Loucy (cell line): ENCODE data around the gene UBE2G2.

ENCODE experiments used
- EZH2phosphoT487 ChIP-seq: fragments of 200-600 bp; IDR thresholded peaks from 2 replicates; pipeline ENCODE4 v1.6.1; 2018; ENCODE audit warnings: antibody characterized with exemption, mild to moderate bottlenecking, moderate library complexity, borderline replicate concordance
- TF ChIP-seq, protein P1 (sequence below): fragments of 200-600 bp; sonication (generic); conservative IDR thresholded peaks from 2 replicates; pipeline ENCODE4 v1.5.1; 2014; ENCODE audit warnings: mild to moderate bottlenecking, antibody characterized with exemption, low read length

DNA sequence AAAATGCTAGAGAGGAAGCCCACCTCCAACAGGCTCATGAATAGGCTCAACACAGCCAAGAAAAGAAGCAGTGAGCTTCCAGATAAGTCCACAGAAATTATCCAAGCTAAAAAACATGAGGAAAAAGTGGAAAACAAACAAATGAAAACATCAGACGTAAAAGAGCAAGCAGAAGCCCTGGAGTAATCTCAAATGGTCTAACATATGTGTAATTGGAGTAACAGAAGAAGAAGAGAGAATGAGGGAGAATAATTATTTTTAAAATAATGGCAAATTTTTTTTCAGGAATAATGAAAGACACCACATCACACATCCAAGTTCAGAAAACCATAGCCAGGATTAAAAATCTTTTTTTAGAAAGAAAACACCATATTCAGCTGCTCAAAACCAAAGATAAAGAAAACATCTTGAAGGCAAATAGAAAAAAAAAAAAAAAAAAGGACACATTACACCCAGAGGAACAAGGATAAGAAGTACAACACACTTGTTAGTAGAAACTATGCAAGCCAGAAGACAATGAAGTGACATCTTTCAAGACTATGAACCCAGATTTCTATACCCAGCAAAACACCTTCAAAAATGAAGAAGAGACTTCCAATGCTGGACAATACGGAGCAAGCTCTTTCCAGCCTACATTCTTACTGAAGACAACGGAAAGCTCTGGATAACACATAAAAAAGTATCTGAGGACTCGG lies 26.9 kb upstream of the UBE2G2 start:
- TF ChIP-seq EZH2phosphoT487 = no peak
- TF ChIP-seq, protein P1, sequence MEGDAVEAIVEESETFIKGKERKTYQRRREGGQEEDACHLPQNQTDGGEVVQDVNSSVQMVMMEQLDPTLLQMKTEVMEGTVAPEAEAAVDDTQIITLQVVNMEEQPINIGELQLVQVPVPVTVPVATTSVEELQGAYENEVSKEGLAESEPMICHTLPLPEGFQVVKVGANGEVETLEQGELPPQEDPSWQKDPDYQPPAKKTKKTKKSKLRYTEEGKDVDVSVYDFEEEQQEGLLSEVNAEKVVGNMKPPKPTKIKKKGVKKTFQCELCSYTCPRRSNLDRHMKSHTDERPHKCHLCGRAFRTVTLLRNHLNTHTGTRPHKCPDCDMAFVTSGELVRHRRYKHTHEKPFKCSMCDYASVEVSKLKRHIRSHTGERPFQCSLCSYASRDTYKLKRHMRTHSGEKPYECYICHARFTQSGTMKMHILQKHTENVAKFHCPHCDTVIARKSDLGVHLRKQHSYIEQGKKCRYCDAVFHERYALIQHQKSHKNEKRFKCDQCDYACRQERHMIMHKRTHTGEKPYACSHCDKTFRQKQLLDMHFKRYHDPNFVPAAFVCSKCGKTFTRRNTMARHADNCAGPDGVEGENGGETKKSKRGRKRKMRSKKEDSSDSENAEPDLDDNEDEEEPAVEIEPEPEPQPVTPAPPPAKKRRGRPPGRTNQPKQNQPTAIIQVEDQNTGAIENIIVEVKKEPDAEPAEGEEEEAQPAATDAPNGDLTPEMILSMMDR = no peak
